ENCODE measurements around the gene MRPL58. TPM values are rescaled to one million over a fixed set of nuclear protein-coding genes. Genes with fewer than 3 reads are reported as not detected.
"Not testable (repeated sequence)": the region's sequence is repeated elsewhere in the genome, so short reads cannot be mapped to it uniquely, and the experiment has no call there.

MRPL58 gene
- total RNA-seq, result 52.9 and 55.5 TPM in 2 replicates

- intact Hi-C loops (cut with micrococcal nuclease), result loop anchor here (1.0 to 5.0 kb wide), 3 partner anchors 21 to 40 kb away; partner anchors contain the start of genes CDR2L and HID1
Observed at GRCh38 chr17:75012346-75013091, at the start of gene MRPL58. TSS of gene MRPL58 (plus strand) at chr17:75012670. CDS start at chr17:75012687, 17 bp downstream.

GRCh38 chr17:74963656-74964055 lies 48.8 kb upstream of the MRPL58 start:
- intact Hi-C loops (cut with micrococcal nuclease), result loop anchor here (5.0 kb wide), 1 partner anchor 149 kb away; no protein-coding TSS in a partner anchor

- intact Hi-C loops (cut with micrococcal nuclease), result loop anchor here (5.0 kb wide), 1 partner anchor 148 kb away; no protein-coding TSS in a partner anchor
Observed at GRCh38 chr17:74964246-74964761, 48.2 kb upstream of the MRPL58 start.

GRCh38 chr17:74964988-74965622 lies 47.4 kb upstream of the MRPL58 start:
- intact Hi-C loops (cut with micrococcal nuclease), result loop anchor here (5.0 kb wide), 1 partner anchor 147 kb away; no protein-coding TSS in a partner anchor

GRCh38 chr17:74968361-74968780 lies 44.1 kb upstream of the MRPL58 start:
- intact Hi-C loops (cut with micrococcal nuclease), result no loop called here

- intact Hi-C loops (cut with micrococcal nuclease), result not testable (repeated sequence)
Observed at GRCh38 chr17:74969501-74969900, 43.0 kb upstream of the MRPL58 start.

- intact Hi-C loops (cut with micrococcal nuclease), result loop anchor here (5.0 kb wide), 1 partner anchor 42 kb away; the partner anchor contains the start of gene MRPL58
Observed at GRCh38 chr17:74970395-74970794, 42.1 kb upstream of the MRPL58 start.

GRCh38 chr17:74971069-74971841 lies 41.2 kb upstream of the MRPL58 start:
- intact Hi-C loops (cut with micrococcal nuclease), result loop anchor here (5.0 kb wide), 1 partner anchor 41 kb away; the partner anchor contains the start of gene MRPL58

- intact Hi-C loops (cut with micrococcal nuclease), result loop anchor here (5.0 kb wide), 1 partner anchor 41 kb away; the partner anchor contains the start of gene MRPL58
Observed at GRCh38 chr17:74971842-74972106, 40.7 kb upstream of the MRPL58 start.

GRCh38 chr17:74972107-74972972 lies 40.1 kb upstream of the MRPL58 start, which contains the start of gene HID1:
TSS of gene HID1 (minus strand) at chr17:74972759. CDS start at chr17:74972656, 103 bp downstream.
- intact Hi-C loops (cut with micrococcal nuclease), result loop anchor here (5.0 kb wide), 1 partner anchor 40 kb away; the partner anchor contains the start of gene MRPL58

GRCh38 chr17:74972973-74973328 lies 39.5 kb upstream of the MRPL58 start:
- intact Hi-C loops (cut with micrococcal nuclease), result loop anchor here (5.0 kb wide), 1 partner anchor 39 kb away; the partner anchor contains the start of gene MRPL58

GRCh38 chr17:74975943-74976342 lies 36.5 kb upstream of the MRPL58 start:
- intact Hi-C loops (cut with micrococcal nuclease), result no loop called here

- intact Hi-C loops (cut with micrococcal nuclease), result no loop called here
Observed at GRCh38 chr17:74977802-74978201, 34.7 kb upstream of the MRPL58 start.

GRCh38 chr17:74978240-74978639 lies 34.2 kb upstream of the MRPL58 start:
- intact Hi-C loops (cut with micrococcal nuclease), result no loop called here

GRCh38 chr17:74979408-74980146 lies 32.9 kb upstream of the MRPL58 start:
- intact Hi-C loops (cut with micrococcal nuclease), result no loop called here

GRCh38 chr17:74981318-74981978 lies 31.0 kb upstream of the MRPL58 start:
- intact Hi-C loops (cut with micrococcal nuclease), result no loop called here

- intact Hi-C loops (cut with micrococcal nuclease), result loop anchor here (1.0 kb wide), 1 partner anchor 109 kb away; no protein-coding TSS in a partner anchor
Observed at GRCh38 chr17:74981979-74982662, 30.3 kb upstream of the MRPL58 start.

- intact Hi-C loops (cut with micrococcal nuclease), result loop anchor here (1.0 kb wide), 1 partner anchor 109 kb away; no protein-coding TSS in a partner anchor
Observed at GRCh38 chr17:74982663-74983313, 29.7 kb upstream of the MRPL58 start.

Measured in T-helper 2 cell treated with Interferon-gamma antibody and Interleukin-4, amounts not matched to agents 100 ng/mL and 5 ng/mL, for 36 hours (primary cell).